ENCODE measurements around the gene REPS2. TPM values are rescaled to one million over a fixed set of nuclear protein-coding genes. Genes with fewer than 3 reads are reported as not detected.

REPS2 gene
- total RNA-seq, 1 experiment from 2014 or later = 3.7 TPM

DNA sequence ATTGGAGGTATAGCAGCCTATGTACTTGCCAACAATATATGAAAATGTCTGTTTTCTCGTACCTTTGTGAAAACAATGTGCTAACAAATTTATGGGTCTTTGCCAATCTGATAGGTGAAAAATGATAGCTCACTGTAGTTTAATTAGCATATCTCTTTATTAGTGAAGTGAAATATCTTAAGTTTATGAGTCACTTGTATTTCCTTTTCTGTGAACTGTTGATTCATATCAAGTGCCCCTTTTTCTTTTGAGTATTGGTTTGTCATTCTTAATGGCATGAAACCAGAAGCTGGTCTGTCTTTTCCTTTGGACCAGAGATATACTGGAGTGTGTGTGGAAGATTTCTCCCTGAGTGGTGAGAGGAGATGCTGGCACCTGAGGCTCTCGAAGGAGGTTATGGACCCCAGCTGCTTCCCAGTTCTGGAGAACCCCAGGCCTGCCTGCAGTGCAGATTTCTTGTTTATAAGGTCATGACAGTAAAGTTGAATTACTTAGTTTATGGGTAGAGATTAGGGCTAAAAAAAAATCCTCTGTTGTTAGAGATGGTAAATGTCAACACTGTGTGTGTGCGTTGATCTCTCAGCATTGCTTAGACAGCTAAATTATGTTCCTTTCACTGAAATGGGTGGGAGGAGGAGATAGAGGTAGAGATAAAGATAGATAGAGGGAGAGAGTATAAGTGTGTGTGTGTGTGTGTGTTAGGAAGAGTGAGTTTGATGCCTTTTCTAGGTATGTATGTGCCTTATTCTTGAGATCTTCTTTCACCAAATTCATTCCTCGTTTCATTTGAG is 89.9 kb downstream of the REPS2 start:
- Histone ChIP-seq H3K9me3 (ENCODE audit: control insufficient read depth, low read depth, low read length) (no peaks in the 10 kb centered on the region), H3K4me1 (ENCODE audit: insufficient read depth, low read length) (no peaks in the 10 kb centered on the region), H2BK20ac (ENCODE audit: low read depth, low read length, poor library complexity, severe bottlenecking) (no peak overlapping the region), H3T11ph (ENCODE audit: low read length) (no peak overlapping the region), H3K27me3 (ENCODE audit: insufficient read depth, low read length) (no peaks in the 10 kb centered on the region), H3K9ac (ENCODE audit: extremely low read depth, insufficient read length, low read length) (no peak overlapping the region), H4K91ac (ENCODE audit: insufficient read length, low read depth, low read length) (no peak overlapping the region), H4K8ac (replicated peaks; ENCODE audit: insufficient read length, low read depth, low read length) (no peak overlapping the region), H2AK5ac (ENCODE audit: insufficient read length, low read length) (no peak overlapping the region), H2AFZ (ENCODE audit: low read length) (no peak overlapping the region), H2BK15ac (ENCODE audit: low read depth, low read length) (no peak overlapping the region), H2BK5ac (ENCODE audit: insufficient read length, low read length) (no peak overlapping the region), H4K20me1 (ENCODE audit: control insufficient read depth, insufficient read depth, insufficient read length) (no peaks in the 10 kb centered on the region), H3K14ac (ENCODE audit: insufficient read depth, low read length) (no peak overlapping the region), H3K79me2 (ENCODE audit: insufficient read depth, low read length) (no peaks in the 10 kb centered on the region), H3K18ac (ENCODE audit: insufficient read length, low read depth, low read length) (no peak overlapping the region), H3K23me2 (ENCODE audit: insufficient read length, low read depth, low read length, poor library complexity, severe bottlenecking) (no peaks in the 10 kb centered on the region), H3K23ac (ENCODE audit: insufficient read length, low read depth, low read length) (no peak overlapping the region), H3K79me1 (ENCODE audit: insufficient read depth, low read depth, low read length, poor library complexity, severe bottlenecking) (no peaks in the 10 kb centered on the region), H4K5ac (ENCODE audit: insufficient read length, low read depth, low read length) (no peak overlapping the region), H3K4ac (ENCODE audit: low read depth, low read length) (no peak overlapping the region), H3K27ac (ENCODE audit: insufficient read length, low read depth, low read length) (no peak overlapping the region), H2BK120ac (ENCODE audit: low read depth, low read length, poor library complexity, severe bottlenecking) (no peak overlapping the region), H2BK12ac (ENCODE audit: insufficient read length, low read depth, low read length) (no peak overlapping the region), H3K56ac (ENCODE audit: insufficient read length, low read depth, low read length) (no peak overlapping the region), H3K4me2 (ENCODE audit: insufficient read depth, insufficient read length, low read length) (no peak overlapping the region)
- Mint-ChIP-seq H3K27ac (no peak overlapping the region), H3K9me3 (no peaks in the 10 kb centered on the region), H3K4me3 (no peak overlapping the region), H3K4me1 (peaks cover 2 to 4% of the 10 kb centered on the region in 2 experiments; a peak in 2 of 4 replicates), H3K36me3 (ENCODE audit: insufficient read depth in 1 of 3, low read depth in 3 of 3) (no peaks in the 10 kb centered on the region; a peak in 1 of 7 replicates), H3K27me3 (ENCODE audit: low read depth) (no peaks in the 10 kb centered on the region; the same call in 1 of the 2 replicates)
- no peak for DNase-seq
- TF ChIP-seq, protein P1, sequence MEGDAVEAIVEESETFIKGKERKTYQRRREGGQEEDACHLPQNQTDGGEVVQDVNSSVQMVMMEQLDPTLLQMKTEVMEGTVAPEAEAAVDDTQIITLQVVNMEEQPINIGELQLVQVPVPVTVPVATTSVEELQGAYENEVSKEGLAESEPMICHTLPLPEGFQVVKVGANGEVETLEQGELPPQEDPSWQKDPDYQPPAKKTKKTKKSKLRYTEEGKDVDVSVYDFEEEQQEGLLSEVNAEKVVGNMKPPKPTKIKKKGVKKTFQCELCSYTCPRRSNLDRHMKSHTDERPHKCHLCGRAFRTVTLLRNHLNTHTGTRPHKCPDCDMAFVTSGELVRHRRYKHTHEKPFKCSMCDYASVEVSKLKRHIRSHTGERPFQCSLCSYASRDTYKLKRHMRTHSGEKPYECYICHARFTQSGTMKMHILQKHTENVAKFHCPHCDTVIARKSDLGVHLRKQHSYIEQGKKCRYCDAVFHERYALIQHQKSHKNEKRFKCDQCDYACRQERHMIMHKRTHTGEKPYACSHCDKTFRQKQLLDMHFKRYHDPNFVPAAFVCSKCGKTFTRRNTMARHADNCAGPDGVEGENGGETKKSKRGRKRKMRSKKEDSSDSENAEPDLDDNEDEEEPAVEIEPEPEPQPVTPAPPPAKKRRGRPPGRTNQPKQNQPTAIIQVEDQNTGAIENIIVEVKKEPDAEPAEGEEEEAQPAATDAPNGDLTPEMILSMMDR (conservative IDR thresholded peaks at IDR 0.05) = no peak
- no CpG with 5 or more reads among the region's 4 CpGs for WGBS (ENCODE audit: extremely low coverage, insufficient read length, low lambda C conversion rate)
